ENCODE results near the gene TMEM184B. TPM values are rescaled to one million over a fixed set of nuclear protein-coding genes. Genes with fewer than 3 reads are reported as not detected.
A peak's percentile ranks its signal among the peaks of the same experiment; 100 is the strongest.

Gene TMEM184B
- total and polyA plus RNA-seq, 7 experiments from 2014 or later, result 9.0 to 41.3 (median 34.8) TPM

GRCh38 chr22:38286915-38287669, 14.3 kb upstream of the TMEM184B start:
- H3K4me1 Mint-ChIP-seq, result no peaks in the 10 kb centered on the region
- H3K9me3 ChIP-seq (ENCODE audit: control insufficient read depth in 2 of 3, low read length in 3 of 3), result no peaks in the 10 kb centered on the region
- H3K27ac ChIP-seq (ENCODE audit: low read depth, low read length), result no peak overlapping the region
- no peaks in the 10 kb centered on the region for H3K36me3 ChIP-seq (ENCODE audit: control insufficient read depth in 2 of 3, insufficient read depth in 3 of 3, low read length in 3 of 3)
- CTCF ChIA-PET, result interaction anchor here (0.6 kb wide), 1 partner anchor 63 kb away, joined by 3 read pairs; no protein-coding TSS in a partner anchor
- no peaks in the 10 kb centered on the region for H3K27me3 Mint-ChIP-seq
- no peaks in the 10 kb centered on the region for H3K27me3 ChIP-seq (ENCODE audit: control insufficient read depth in 2 of 2, insufficient read depth in 2 of 2, low read length in 2 of 2)
- H3K9me3 Mint-ChIP-seq, result no peaks in the 10 kb centered on the region
- POLR2A ChIA-PET, result interaction anchor here (0.6 kb wide), 1 partner anchor 122 kb away, joined by 7 read pairs; no protein-coding TSS in a partner anchor
- no peaks in the 10 kb centered on the region for H3K36me3 Mint-ChIP-seq
- H3K27ac Mint-ChIP-seq, result no peak overlapping the region
- intact Hi-C loops (cut with micrococcal nuclease), result no loop called here
- DNase-seq (no peak), ATAC-seq (no peak)
- no peak overlapping the region for H3K4me3 Mint-ChIP-seq
- no peak overlapping the region for H3K4me3 ChIP-seq (ENCODE audit: low read length)
- no peaks in the 10 kb centered on the region for H3K4me1 ChIP-seq (ENCODE audit: control insufficient read depth in 2 of 2, insufficient read depth in 2 of 2, low read length in 2 of 2)

DNA sequence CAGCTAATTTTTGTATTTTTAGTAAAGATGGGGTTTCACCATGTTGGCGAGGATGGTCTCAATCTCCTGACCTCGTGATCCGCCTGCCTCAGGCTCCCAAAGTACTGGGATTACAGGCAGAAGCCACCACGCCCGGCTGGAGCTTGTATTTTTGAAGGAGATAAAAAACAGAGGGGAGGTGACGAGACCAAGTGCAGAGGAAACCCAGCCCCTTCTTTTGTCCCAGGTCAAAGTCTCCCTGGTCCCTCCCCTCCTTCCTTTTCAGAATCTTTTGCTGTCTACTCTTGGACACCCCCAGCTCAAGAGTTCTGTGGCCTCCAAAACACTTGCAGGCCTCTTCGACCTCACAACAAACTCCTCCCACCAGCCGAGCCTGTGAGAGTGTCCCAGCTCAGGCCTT, 12.2 kb upstream of the TMEM184B start:
- H3K27ac ChIP-seq (ENCODE audit: low read depth, low read length), result no peak overlapping the region
- DNase-seq, result no peak
- intact Hi-C loops (cut with micrococcal nuclease), result no loop called here
- ChIA-PET CTCF (no interaction called here), POLR2A (interaction anchor here (0.6 kb wide), 1 partner anchor 10 kb away, joined by 3 read pairs; no protein-coding TSS in a partner anchor)
- H3K27me3 Mint-ChIP-seq, result no peaks in the 10 kb centered on the region
- H3K4me3 Mint-ChIP-seq, result no peak overlapping the region
- H3K27me3 ChIP-seq (ENCODE audit: control insufficient read depth in 2 of 2, insufficient read depth in 2 of 2, low read length in 2 of 2), result no peaks in the 10 kb centered on the region
- no peaks in the 10 kb centered on the region for H3K9me3 Mint-ChIP-seq
- H3K4me1 Mint-ChIP-seq, result no peaks in the 10 kb centered on the region
- no peaks in the 10 kb centered on the region for H3K4me1 ChIP-seq (ENCODE audit: control insufficient read depth in 2 of 2, insufficient read depth in 2 of 2, low read length in 2 of 2)
- H3K27ac Mint-ChIP-seq, result no peak overlapping the region
- H3K4me3 ChIP-seq (ENCODE audit: low read length), result no peak overlapping the region
- no peak for ATAC-seq
- no peaks in the 10 kb centered on the region for H3K36me3 ChIP-seq (ENCODE audit: control insufficient read depth in 2 of 3, insufficient read depth in 3 of 3, low read length in 3 of 3)
- no peaks in the 10 kb centered on the region for H3K9me3 ChIP-seq (ENCODE audit: control insufficient read depth in 2 of 3, low read length in 3 of 3)
- H3K36me3 Mint-ChIP-seq, result no peaks in the 10 kb centered on the region

GRCh38 chr22:38284042-38284402, 11.2 kb upstream of the TMEM184B start:
- no peak for DNase-seq
- no peak overlapping the region for H3K27ac ChIP-seq (ENCODE audit: low read depth, low read length)
- Mint-ChIP-seq H3K36me3 (no peaks in the 10 kb centered on the region), H3K4me1 (no peaks in the 10 kb centered on the region), H3K9me3 (no peaks in the 10 kb centered on the region), H3K27me3 (no peaks in the 10 kb centered on the region), H3K4me3 (no peak overlapping the region), H3K27ac (no peak overlapping the region)
- H3K4me1 ChIP-seq (ENCODE audit: control insufficient read depth in 2 of 2, insufficient read depth in 2 of 2, low read length in 2 of 2), result no peaks in the 10 kb centered on the region
- CTCF ChIA-PET, result no interaction called here
- intact Hi-C loops (cut with micrococcal nuclease), result no loop called here
- POLR2A ChIA-PET, result no interaction called here
- no peaks in the 10 kb centered on the region for H3K9me3 ChIP-seq (ENCODE audit: control insufficient read depth in 2 of 3, low read length in 3 of 3)
- no peaks in the 10 kb centered on the region for H3K27me3 ChIP-seq (ENCODE audit: control insufficient read depth in 2 of 2, insufficient read depth in 2 of 2, low read length in 2 of 2)
- H3K36me3 ChIP-seq (ENCODE audit: control insufficient read depth in 2 of 3, insufficient read depth in 3 of 3, low read length in 3 of 3), result no peaks in the 10 kb centered on the region
- ATAC-seq, result no peak
- no peak overlapping the region for H3K4me3 ChIP-seq (ENCODE audit: low read length)

- no peaks in the 10 kb centered on the region for H3K36me3 Mint-ChIP-seq
- H3K4me3 ChIP-seq (ENCODE audit: low read length), result no peak overlapping the region
- no peak overlapping the region for H3K4me3 Mint-ChIP-seq
- no peaks in the 10 kb centered on the region for H3K9me3 ChIP-seq (ENCODE audit: control insufficient read depth in 2 of 3, low read length in 3 of 3)
- H3K4me1 ChIP-seq (ENCODE audit: control insufficient read depth in 2 of 2, insufficient read depth in 2 of 2, low read length in 2 of 2), result no peaks in the 10 kb centered on the region
- no peaks in the 10 kb centered on the region for H3K4me1 Mint-ChIP-seq
- H3K36me3 ChIP-seq (ENCODE audit: control insufficient read depth in 2 of 3, insufficient read depth in 3 of 3, low read length in 3 of 3), result no peaks in the 10 kb centered on the region
- H3K27me3 Mint-ChIP-seq, result no peaks in the 10 kb centered on the region
- ChIA-PET POLR2A (interaction anchor here (0.5 kb wide), 1 partner anchor 78 kb away, joined by 4 read pairs; no protein-coding TSS in a partner anchor), CTCF (no interaction called here)
- ATAC-seq (no peak), DNase-seq (no peak)
- intact Hi-C loops (cut with micrococcal nuclease), result no loop called here
- no peak overlapping the region for H3K27ac ChIP-seq (ENCODE audit: low read depth, low read length)
- no peak overlapping the region for H3K27ac Mint-ChIP-seq
- no peaks in the 10 kb centered on the region for H3K9me3 Mint-ChIP-seq
- no peaks in the 10 kb centered on the region for H3K27me3 ChIP-seq (ENCODE audit: control insufficient read depth in 2 of 2, insufficient read depth in 2 of 2, low read length in 2 of 2)
Measured at GRCh38 chr22:38282397-38282796, 9.6 kb upstream of the TMEM184B start.

- CTCF ChIA-PET, result interaction anchor here (0.8 kb wide), 1 partner anchor 10 kb away, joined by 3 read pairs; no protein-coding TSS in a partner anchor
- DNase-seq (no peak), ATAC-seq (no peak)
- Mint-ChIP-seq H3K9me3 (peaks cover 0 to 3% (median 0%) of the 10 kb centered on the region in 11 donors), H3K36me3 (no peaks in the 10 kb centered on the region), H3K27ac (peak overlapping the region in 1 of 9 donors; percentile 41), H3K4me1 (peaks cover 10 to 26% (median 24%) of the 10 kb centered on the region in 7 donors), H3K4me3 (peak overlapping the region in 1 of 10 donors; percentile 3), H3K27me3 (peaks cover 0 to 8% (median 0%) of the 10 kb centered on the region in 5 donors)
- Histone ChIP-seq H3K4me3 (ENCODE audit: low read length) (no peak overlapping the region), H3K27me3 (ENCODE audit: control insufficient read depth in 2 of 2, insufficient read depth in 2 of 2, low read length in 2 of 2) (no peaks in the 10 kb centered on the region), H3K36me3 (ENCODE audit: control insufficient read depth in 2 of 3, insufficient read depth in 3 of 3, low read length in 3 of 3) (peaks cover 0 to 5% (median 0%) of the 10 kb centered on the region in 3 experiments), H3K27ac (ENCODE audit: low read depth, low read length) (no peak overlapping the region), H3K4me1 (ENCODE audit: control insufficient read depth in 2 of 2, insufficient read depth in 2 of 2, low read length in 2 of 2) (peaks cover 14 to 18% of the 10 kb centered on the region in 2 donors), H3K9me3 (ENCODE audit: control insufficient read depth in 2 of 3, low read length in 3 of 3) (no peaks in the 10 kb centered on the region)
- intact Hi-C loops (cut with micrococcal nuclease), result no loop called here
- POLR2A ChIA-PET, result no interaction called here
Measured at GRCh38 chr22:38276166-38276565, 3.4 kb upstream of the TMEM184B start.

- H3K27ac Mint-ChIP-seq, result peak overlapping the region; percentile 92 to 99 (median 96)
- intact Hi-C loops (cut with micrococcal nuclease), result loop anchor here (1.0 to 5.0 kb wide), 8 partner anchors 44 to 466 kb away; partner anchors contain the start of genes CSNK1E (in 2 of the 2), PLA2G6 (in 2 of the 2), DDX17 (in 1 of the 2) and DMC1 (in 1 of the 2)
Measured at GRCh38 chr22:38273135-38273826, 471 bp upstream of the TMEM184B start.

More at GRCh38 chr22:38273135-38273826, 471 bp upstream of the TMEM184B start:
- Histone ChIP-seq H3K9me3 (ENCODE audit: control insufficient read depth in 2 of 3, low read length in 3 of 3) (no peaks in the 10 kb centered on the region), H3K4me3 (ENCODE audit: low read length) (peak overlapping the region; percentile 77), H3K27ac (ENCODE audit: low read depth, low read length) (peak overlapping the region; percentile 89), H3K4me1 (ENCODE audit: control insufficient read depth in 2 of 2, insufficient read depth in 2 of 2, low read length in 2 of 2) (peaks cover 19 to 26% of the 10 kb centered on the region in 2 donors), H3K36me3 (ENCODE audit: control insufficient read depth in 2 of 3, insufficient read depth in 3 of 3, low read length in 3 of 3) (peaks cover 0 to 5% (median 0%) of the 10 kb centered on the region in 3 experiments), H3K27me3 (ENCODE audit: control insufficient read depth in 2 of 2, insufficient read depth in 2 of 2, low read length in 2 of 2) (no peaks in the 10 kb centered on the region)
- Mint-ChIP-seq H3K36me3 (no peaks in the 10 kb centered on the region), H3K4me1 (peaks cover 29 to 55% (median 49%) of the 10 kb centered on the region in 7 donors), H3K27me3 (peaks cover 0 to 8% (median 0%) of the 10 kb centered on the region in 5 donors), H3K4me3 (peak overlapping the region; percentile 90 to 96 (median 94)), H3K9me3 (peaks cover 0 to 3% (median 0%) of the 10 kb centered on the region in 11 donors)
- CTCF ChIA-PET, result no interaction called here
- DNase-seq (no peak), ATAC-seq (peak; percentile 8)
- POLR2A ChIA-PET, result interaction anchor here (0.5 kb wide), 1 partner anchor 468 kb away, joined by 3 read pairs; a partner anchor contains a TSS

All from naive thymus-derived CD4-positive, alpha-beta T cell (primary cell).